IMR-90 (cell line): ENCODE measurements around the gene FUT8. TPM values are rescaled to one million over a fixed set of nuclear protein-coding genes. Genes with fewer than 3 reads are reported as not detected.

Source experiments
- ATAC-seq: fragments of 200-7000 bp; cut with Tn5 transposase; 2 replicates; pipeline ENCODE4 v1.9.1; 2020; ENCODE audit warnings: low read depth, mild to moderate bottlenecking, moderate library complexity
- BruUV-seq: library from RNA; stranded (reverse); fragments of 400-500 nt; replicated peaks from 2 replicates; lab custom pipeline; 2021; lab: Mats Ljungman, UMichigan
- CTCF ChIA-PET: fragments of 300-600 bp; formaldehyde crosslinking; extraction: SDS; loops from one replicate; lab custom pipeline; 2021; ENCODE audit warnings: antibody characterized with exemption; lab: Yijun Ruan, JAX
- POLR2A ChIA-PET: fragments of 300-600 bp; sonication (Branson Sonifier 250); formaldehyde crosslinking; loops from one replicate; lab custom pipeline; 2022; ENCODE audit warnings: antibody characterized with exemption; ENCODE audit not compliant: unreplicated experiment; lab: Charles Lee
- DNase-seq: peaks from one replicate; pipeline ENCODE4 v3.0.0; 2013
- H2AFZ ChIP-seq: replicated peaks from 2 replicates; pipeline ENCODE3; 2013; ENCODE audit warnings: low read length, mild to moderate bottlenecking; ENCODE audit not compliant: poor library complexity
- H2AK5ac ChIP-seq: 2 replicates; pipeline ENCODE4 v1.6.1; 2013; ENCODE audit warnings: low read depth, low read length, inconsistent platforms
- H2AK9ac ChIP-seq: replicated peaks from 2 replicates; pipeline ENCODE3; 2013; ENCODE audit warnings: mild to moderate bottlenecking, low read depth, low read length, moderate library complexity; ENCODE audit not compliant: poor library complexity
- H2BK120ac ChIP-seq: 2 replicates; pipeline ENCODE4 v1.6.1; 2013; ENCODE audit warnings: low read depth, low read length, inconsistent platforms
- H2BK15ac ChIP-seq: 3 replicates; pipeline ENCODE4 v1.6.1; 2013; ENCODE audit warnings: low read depth, low read length, inconsistent platforms
- H2BK20ac ChIP-seq: 2 replicates; pipeline ENCODE4 v1.6.1; 2013; ENCODE audit warnings: low read depth, mild to moderate bottlenecking, inconsistent platforms, low read length, moderate library complexity
- H2BK5ac ChIP-seq: 2 replicates; pipeline ENCODE4 v1.6.1; 2013; ENCODE audit warnings: mild to moderate bottlenecking, low read depth, low read length, inconsistent platforms; ENCODE audit not compliant: poor library complexity, severe bottlenecking
- H3K14ac ChIP-seq: replicated peaks from 2 replicates; pipeline ENCODE4 v1.6.1; 2013; ENCODE audit warnings: low read depth, low read length, inconsistent platforms
- H3K18ac ChIP-seq: 2 replicates; pipeline ENCODE4 v1.6.1; 2013; ENCODE audit warnings: low read depth, low read length, control low read depth
- H3K23ac ChIP-seq: 2 replicates; pipeline ENCODE4 v1.6.1; 2013; ENCODE audit warnings: low read depth, low read length, inconsistent platforms
- H3K27ac ChIP-seq: 2 replicates; pipeline ENCODE4 v1.5.1; 2013; ENCODE audit warnings: mild to moderate bottlenecking, control low read depth, low read length; ENCODE audit not compliant: insufficient read depth
- H3K27me3 ChIP-seq: 2 replicates; pipeline ENCODE4 v1.6.1; 2013; ENCODE audit warnings: low read length; ENCODE audit not compliant: control insufficient read depth, insufficient read depth
- H3K36me3 ChIP-seq: 2 replicates; pipeline ENCODE4 v1.6.1; 2013; ENCODE audit warnings: low read length, mixed read lengths; ENCODE audit not compliant: control insufficient read depth, insufficient read depth
- H3K4ac ChIP-seq: 2 replicates; pipeline ENCODE4 v1.6.1; 2013; ENCODE audit warnings: low read depth, low read length, inconsistent platforms
- H3K4me1 ChIP-seq: 2 replicates; pipeline ENCODE4 v1.6.1; 2013; ENCODE audit warnings: low read length, mixed read lengths; ENCODE audit not compliant: control insufficient read depth, insufficient read depth
- H3K4me2 ChIP-seq: 2 replicates; pipeline ENCODE4 v1.6.1; 2013; ENCODE audit warnings: low read depth, mild to moderate bottlenecking, control low read depth, low read length, moderate library complexity
- H3K4me3 ChIP-seq: 2 replicates; pipeline ENCODE4 v1.5.1; 2013; ENCODE audit warnings: low read depth, mild to moderate bottlenecking, control low read depth, low read length, moderate library complexity; ENCODE audit not compliant: insufficient read depth
- H3K56ac ChIP-seq: 2 replicates; pipeline ENCODE4 v1.6.1; 2013; ENCODE audit warnings: low read length, inconsistent platforms; ENCODE audit not compliant: insufficient read depth; ENCODE audit errors: extremely low read depth
- H3K79me1 ChIP-seq, 2 experiments: 2 replicates each; pipeline ENCODE4 v1.6.1; 2013; ENCODE audit warnings: low read length in 2 of 2, inconsistent platforms in 1 of 2, low read depth in 1 of 2
- H3K9ac ChIP-seq: 2 replicates; pipeline ENCODE4 v1.6.1; 2013; ENCODE audit warnings: low read depth, low read length, control low read depth
- H3K9me1 ChIP-seq: 2 replicates; pipeline ENCODE4 v1.6.1; 2013; ENCODE audit warnings: low read length, inconsistent platforms; ENCODE audit not compliant: insufficient read depth
- H3K9me3 ChIP-seq: 2 replicates; pipeline ENCODE4 v1.6.1; 2013; ENCODE audit warnings: low read length; ENCODE audit not compliant: control insufficient read depth, insufficient read depth
- H4K20me1 ChIP-seq: 2 replicates; pipeline ENCODE4 v1.6.1; 2013; ENCODE audit warnings: low read length, inconsistent platforms; ENCODE audit not compliant: insufficient read depth
- H4K5ac ChIP-seq: 2 replicates; pipeline ENCODE4 v1.6.1; 2013; ENCODE audit warnings: mild to moderate bottlenecking, low read depth, low read length, control low read depth
- H4K8ac ChIP-seq, 2 experiments: 2 replicates each; pipeline ENCODE4 v1.6.1; 2013; ENCODE audit warnings: low read depth in 2 of 2, low read length in 2 of 2, control low read depth in 1 of 2, inconsistent platforms in 1 of 2
- H4K91ac ChIP-seq: 2 replicates; pipeline ENCODE4 v1.6.1; 2013; ENCODE audit warnings: low read depth, low read length, inconsistent platforms; ENCODE audit not compliant: insufficient read depth
- FOS ChIP-seq: fragments of 150-350 bp; IDR thresholded peaks from 2 replicates; pipeline ENCODE4 v1.6.1; 2016; ENCODE audit warnings: low read depth, low read length
- MAZ ChIP-seq: IDR thresholded peaks from 2 replicates; pipeline ENCODE4 v1.6.1; 2012; ENCODE audit warnings: low read depth, mild to moderate bottlenecking, low read length, improper control_type of control experiment, moderate library complexity, borderline replicate concordance
- RFX5 ChIP-seq: IDR thresholded peaks from 2 replicates; pipeline ENCODE4 v1.8.0; 2012; ENCODE audit warnings: low read depth, mild to moderate bottlenecking, low read length, moderate library complexity
- WGBS, 2 experiments: methylation state at CpG; one replicate each; pipeline versions ENCODE4 v1.1.5 to v1.1.7; 2013; ENCODE audit warnings: missing lambda C conversion rate in 2 of 2; ENCODE audit not compliant: insufficient read length in 1 of 2; ENCODE audit errors: extremely low coverage in 2 of 2; 5-methylcytosine and 5-hydroxymethylcytosine counted together
- dilution Hi-C: fragments of 300-500 bp; cut with HindIII; formaldehyde crosslinking; loops from one replicate; pipeline ENCODE4 v1.14.3; 2018; ENCODE audit warnings: low sequenced_read_pairs; ENCODE audit not compliant: unreplicated experiment
- in situ Hi-C: fragments of 300-500 bp; cut with MboI; formaldehyde crosslinking; loops from 3 replicates; pipeline ENCODE4 v1.14.3; 2019; ENCODE audit warnings: low sequenced_read_pairs, inconsistent platforms, mixed read lengths
- intact Hi-C: fragments of 100-400 bp; cut with micrococcal nuclease; formaldehyde crosslinking; loops from 2 replicates; pipeline ENCODE4 v1.10.0; 2022
- polyA plus RNA-seq, 3 experiments: library from polyadenylated mRNA; depleted of rRNA; stranded (reverse); fragments of >200 nt; gene quantifications; 2 replicates each; pipeline ENCODE4 v1.2.3, GENCODE V29; 2012; ENCODE audit warnings: low replicate concordance in 1 of 3
- total RNA-seq: library from RNA; depleted of rRNA; stranded (reverse); fragments of >200 nt; gene quantifications from 2 replicates; pipeline ENCODE4 v1.2.3, GENCODE V29; 2012
- TF ChIP-seq, protein P1 (sequence below): fragments of 150-350 bp; IDR thresholded peaks from 2 replicates; pipeline ENCODE4 v1.6.1; 2017; ENCODE audit warnings: mild to moderate bottlenecking, antibody characterized with exemption, low read length, low read depth

The FUT8 gene
- total and polyA plus RNA-seq, 2 of the 4 experiments (the other 2 are of a cell fraction): 15.6 to 72.9 TPM

DNA sequence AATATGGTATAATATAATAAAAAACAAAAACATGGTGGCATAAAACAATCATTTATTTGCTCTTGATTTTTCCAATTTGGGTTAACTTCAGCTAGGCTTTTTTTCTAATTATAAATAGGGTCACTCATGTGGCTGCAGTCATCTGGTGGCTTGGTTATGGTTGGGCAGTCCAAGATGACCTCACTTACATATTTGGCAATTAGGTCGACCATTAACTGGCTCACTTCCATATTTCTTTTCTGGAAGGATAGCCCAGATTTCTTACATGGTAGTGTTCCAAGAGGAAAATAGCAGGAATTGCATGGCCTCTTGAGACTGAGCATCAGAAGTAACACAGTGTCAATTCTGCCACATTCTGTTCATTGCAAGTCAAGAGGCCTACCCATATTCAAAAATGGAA lies 153.4 kb downstream of the FUT8 start:
- Histone ChIP-seq H4K8ac (no peak overlapping the region), H3K56ac (no peak overlapping the region), H2BK5ac (no peak overlapping the region), H4K5ac (no peak overlapping the region), H3K18ac (no peak overlapping the region), H4K20me1 (no peaks in the 10 kb centered on the region), H2AK5ac (no peak overlapping the region), H3K4me2 (no peak overlapping the region), H2AK9ac (no peak overlapping the region), H2BK120ac (no peak overlapping the region), H3K9ac (no peak overlapping the region), H4K91ac (no peak overlapping the region), H2BK15ac (no peak overlapping the region), H2BK20ac (no peak overlapping the region), H3K79me1 (peaks cover 0 to 6% of the 10 kb centered on the region in 2 experiments; a peak in 3 of 4 replicates), H3K14ac (no peak overlapping the region), H3K23ac (no peak overlapping the region), H2AFZ (no peak overlapping the region), H3K4me1 (no peaks in the 10 kb centered on the region), H3K27me3 (no peaks in the 10 kb centered on the region), H3K4ac (no peak overlapping the region), H3K4me3 (no peak overlapping the region), H3K27ac (no peak overlapping the region), H3K9me3 (no peaks in the 10 kb centered on the region), H3K9me1 (no peaks in the 10 kb centered on the region), H3K36me3 (0 out of 2 replicates have a peak, but pooled peaks cover 1% of the 10 kb centered on the region)
- in situ Hi-C loops: no loop called here
- POLR2A ChIA-PET: no interaction called here
- no TSS peak for BruUV-seq
- intact Hi-C loops: no loop called here
- CTCF ChIA-PET: no interaction called here
- dilution Hi-C loops: no loop called here
- TF ChIP-seq FOS: no peak
- TF ChIP-seq, protein P1, sequence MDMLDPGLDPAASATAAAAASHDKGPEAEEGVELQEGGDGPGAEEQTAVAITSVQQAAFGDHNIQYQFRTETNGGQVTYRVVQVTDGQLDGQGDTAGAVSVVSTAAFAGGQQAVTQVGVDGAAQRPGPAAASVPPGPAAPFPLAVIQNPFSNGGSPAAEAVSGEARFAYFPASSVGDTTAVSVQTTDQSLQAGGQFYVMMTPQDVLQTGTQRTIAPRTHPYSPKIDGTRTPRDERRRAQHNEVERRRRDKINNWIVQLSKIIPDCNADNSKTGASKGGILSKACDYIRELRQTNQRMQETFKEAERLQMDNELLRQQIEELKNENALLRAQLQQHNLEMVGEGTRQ: no peak
- no peak for TF ChIP-seq RFX5
- no peak for TF ChIP-seq MAZ
- ATAC-seq: no peak
- no peak for DNase-seq
- WGBS, 2 experiments: no CpG with 5 or more reads among the region's 1 CpG
